Measurements from ENCODE around the gene GPR160.

Gene GPR160

DNA sequence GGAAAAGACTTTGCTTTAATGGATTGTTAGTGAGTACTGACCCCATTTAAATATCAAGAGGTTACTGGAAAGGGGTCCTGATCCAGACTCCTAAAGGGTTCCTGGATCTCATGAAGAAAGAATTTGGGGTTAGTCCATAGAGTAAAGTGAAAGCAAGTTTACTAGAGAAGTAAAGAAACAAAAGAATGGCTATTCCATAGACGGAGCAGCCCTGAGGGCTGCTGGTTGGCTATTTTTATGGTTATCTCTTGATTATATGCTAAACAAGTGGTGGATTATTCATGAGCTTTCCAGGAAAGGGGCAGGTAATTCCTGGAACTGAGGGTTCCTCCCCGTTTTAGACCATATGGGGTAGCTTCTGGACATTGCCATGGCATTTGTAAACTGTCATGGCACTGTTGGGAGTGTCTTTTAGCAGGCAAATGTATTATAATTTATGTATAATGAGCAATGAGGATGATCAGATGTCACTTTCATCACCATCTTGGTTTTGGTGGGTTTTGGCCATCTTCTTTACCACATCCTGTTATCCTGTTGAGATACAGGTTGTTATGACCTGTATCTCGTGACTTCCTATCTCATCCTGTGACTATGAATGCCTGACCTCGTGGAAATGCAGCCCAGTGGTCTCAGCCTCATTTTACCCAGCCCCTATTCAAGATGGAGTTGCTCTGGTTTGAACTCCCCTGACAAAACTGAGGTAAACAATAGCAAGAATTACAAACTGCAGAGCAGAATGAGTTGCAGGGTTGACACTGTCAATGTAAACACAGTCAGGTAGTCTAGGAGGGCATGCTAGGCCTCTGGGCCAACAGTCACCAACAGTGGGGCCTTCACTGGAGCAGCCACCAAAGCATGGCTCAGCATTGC is 10.3 kb upstream of the GPR160 start:
- no peak for DNase-seq (ENCODE audit: low read depth in 2 of 3, low spot score in 2 of 3)

- DNase-seq (ENCODE audit: low read depth in 2 of 3, low spot score in 2 of 3), result no peak
Measured at GRCh38 chr3:170033489-170033888, 4.3 kb upstream of the GPR160 start.

GRCh38 chr3:170038434-170039110 is 777 bp downstream of the GPR160 start:
- peak in 1 of 3 experiments; percentile 23 for DNase-seq (ENCODE audit: low read depth in 2 of 3, low spot score in 2 of 3)

GRCh38 chr3:170040418-170040817 is 2.6 kb downstream of the GPR160 start:
- no peak for DNase-seq (ENCODE audit: low read depth in 2 of 3, low spot score in 2 of 3)

DNA sequence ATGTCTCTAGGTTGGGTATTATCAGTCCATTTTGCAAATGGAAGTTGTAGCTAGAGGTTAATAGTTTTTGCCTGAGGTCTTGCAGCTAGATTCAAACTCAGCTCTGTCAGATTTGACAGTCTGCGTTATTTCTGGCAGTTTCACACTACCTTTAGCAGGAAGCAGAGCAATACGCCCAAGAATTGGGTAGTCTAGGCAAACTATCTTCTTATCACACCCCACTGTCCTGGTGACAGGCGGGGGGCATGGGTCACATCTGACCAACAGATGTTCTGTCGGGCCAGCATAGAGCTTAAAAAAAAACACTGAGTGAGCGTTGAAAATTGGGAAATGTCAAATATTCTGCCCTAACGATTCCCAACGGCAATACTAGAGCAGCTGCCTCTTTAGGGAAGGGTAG is 5.7 kb downstream of the GPR160 start:
- DNase-seq (ENCODE audit: low read depth in 2 of 3, low spot score in 2 of 3), result no peak

GRCh38 chr3:170044271-170044670 is 6.5 kb downstream of the GPR160 start:
- no peak for DNase-seq (ENCODE audit: low read depth in 2 of 3, low spot score in 2 of 3)

DNA sequence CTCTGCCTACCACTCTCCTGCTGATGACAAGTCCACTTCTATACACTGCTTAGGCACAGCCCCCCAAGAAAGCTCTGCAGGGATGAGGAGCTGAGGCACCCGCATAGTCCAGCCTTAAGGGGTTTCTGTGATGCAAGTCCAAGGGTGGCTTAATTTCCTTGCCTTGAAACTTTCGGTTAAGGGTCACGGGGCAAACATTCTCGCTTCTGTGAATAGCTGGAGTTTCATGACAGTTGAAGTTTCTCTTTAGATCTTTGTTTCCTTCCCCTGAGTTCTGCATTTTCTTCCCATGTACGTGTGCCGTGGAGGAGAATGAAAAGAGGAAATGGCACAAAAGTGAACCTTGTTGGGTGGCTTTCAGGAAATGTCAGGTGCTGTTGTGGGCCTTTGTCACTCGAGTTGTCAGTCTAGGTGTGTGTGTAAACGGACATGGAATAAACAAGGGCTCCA is 7.0 kb downstream of the GPR160 start:
- no peak for DNase-seq (ENCODE audit: low read depth in 2 of 3, low spot score in 2 of 3)

- no peak for DNase-seq (ENCODE audit: low read depth in 2 of 3, low spot score in 2 of 3)
Measured at GRCh38 chr3:170046269-170047132, 8.7 kb downstream of the GPR160 start.

DNA sequence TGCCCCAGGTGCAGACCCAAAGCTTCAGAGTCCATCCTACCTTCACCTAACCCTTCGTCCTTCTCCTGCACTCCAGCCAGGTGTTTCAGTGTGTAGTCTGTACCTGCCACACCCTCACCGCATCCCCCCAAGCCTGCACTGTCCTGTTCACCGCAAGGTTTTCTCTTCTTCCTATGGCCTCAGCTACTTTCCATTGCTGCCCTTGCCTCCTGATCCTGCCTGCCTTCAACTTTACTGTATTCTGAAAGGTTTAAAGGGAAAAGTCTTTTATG is 9.3 kb downstream of the GPR160 start:
- DNase-seq (ENCODE audit: low read depth in 2 of 3, low spot score in 2 of 3), result no peak

GRCh38 chr3:170049146-170050000 is 11.6 kb downstream of the GPR160 start:
- DNase-seq (ENCODE audit: low read depth in 2 of 3, low spot score in 2 of 3), result no peak

GRCh38 chr3:170050753-170051152 is 13.0 kb downstream of the GPR160 start:
- no peak for DNase-seq (ENCODE audit: low read depth in 2 of 3, low spot score in 2 of 3)

DNA sequence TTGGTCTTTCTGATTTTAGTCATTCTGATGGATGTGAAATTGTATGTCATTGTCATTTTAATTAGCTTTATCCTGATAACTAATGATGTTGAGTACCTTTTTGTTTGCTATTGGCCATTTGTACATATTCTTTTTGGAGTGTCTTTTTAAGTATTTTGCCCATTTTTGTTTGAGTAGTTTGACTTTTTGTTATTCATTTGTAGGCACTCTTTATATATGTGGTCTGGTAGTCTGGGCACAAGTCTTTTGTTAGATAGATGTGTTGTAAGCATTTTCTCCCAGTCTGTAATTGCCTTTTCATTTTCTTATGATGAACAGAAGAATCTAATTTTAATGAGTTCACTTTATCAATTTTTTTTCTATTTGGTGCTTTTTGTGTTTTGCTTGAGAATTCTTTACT is 14.6 kb downstream of the GPR160 start:
- no peak for DNase-seq (ENCODE audit: low read depth in 2 of 3, low spot score in 2 of 3)

GRCh38 chr3:170054204-170054603 is 16.4 kb downstream of the GPR160 start:
- no peak for DNase-seq (ENCODE audit: low read depth in 2 of 3, low spot score in 2 of 3)

DNA sequence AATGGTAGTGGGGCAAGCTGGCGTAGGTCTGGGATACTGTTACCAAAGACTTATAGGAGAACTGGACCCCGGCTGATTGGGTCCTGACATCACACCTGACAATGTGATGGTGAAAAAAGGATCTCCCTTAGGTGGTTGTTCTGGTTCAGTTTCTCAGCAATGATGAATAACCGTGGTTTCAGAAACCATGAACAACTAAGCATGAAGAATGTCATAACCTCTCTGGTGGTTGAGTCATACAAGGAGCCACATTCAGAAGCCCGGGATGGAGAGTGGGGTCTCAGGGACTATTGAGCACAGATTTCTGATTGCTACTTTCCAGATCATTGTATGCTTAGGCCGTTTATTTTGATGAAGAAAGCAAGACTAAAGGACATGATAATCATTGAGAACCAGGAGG is 17.4 kb downstream of the GPR160 start:
- no peak for DNase-seq (ENCODE audit: low read depth in 2 of 3, low spot score in 2 of 3)

GRCh38 chr3:170056710-170057454 is 19.1 kb downstream of the GPR160 start:
- no peak for DNase-seq (ENCODE audit: low read depth in 2 of 3, low spot score in 2 of 3)

DNA sequence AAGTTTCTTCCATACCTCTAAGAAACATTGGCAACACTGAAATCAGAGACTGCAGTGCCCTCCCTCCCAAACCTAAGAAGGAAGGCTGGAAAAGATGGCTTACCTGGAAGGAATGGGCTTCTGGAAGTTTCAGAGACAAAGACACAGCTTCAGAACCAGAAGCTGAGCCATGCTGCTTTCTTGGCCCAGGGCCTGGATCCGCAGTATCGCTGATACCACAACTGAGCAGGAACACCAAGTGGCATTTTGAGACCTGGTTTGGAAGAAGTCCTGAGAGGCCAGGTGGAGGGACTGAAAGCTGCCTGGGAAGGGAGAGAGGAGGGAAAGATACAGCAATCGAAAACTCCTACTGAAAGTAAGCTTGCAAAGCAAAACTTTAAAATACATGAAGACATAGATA is 19.8 kb downstream of the GPR160 start:
- DNase-seq (ENCODE audit: low read depth in 2 of 3, low spot score in 2 of 3), result no peak

DNA sequence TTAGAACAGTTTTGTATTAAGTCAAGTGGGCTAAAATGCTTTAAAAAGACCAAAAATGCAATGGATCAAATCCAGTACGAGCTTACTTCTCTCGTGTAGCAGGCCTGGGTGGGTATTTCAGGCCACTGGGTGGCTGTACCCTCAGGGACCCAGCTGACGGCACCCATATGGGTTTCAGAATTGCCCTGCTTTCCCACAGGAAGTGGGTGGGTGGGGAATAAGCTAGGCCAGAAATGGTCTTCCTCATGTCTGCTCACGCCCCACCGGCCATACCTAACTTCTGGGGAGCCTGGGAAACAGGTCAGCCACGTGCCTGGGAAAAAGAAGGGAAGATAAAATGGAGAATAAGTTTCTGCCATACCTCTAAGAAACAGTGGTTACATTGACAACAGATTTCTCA is 20.3 kb downstream of the GPR160 start:
- DNase-seq (ENCODE audit: low read depth in 2 of 3, low spot score in 2 of 3), result no peak

GRCh38 chr3:170059447-170059846 is 21.7 kb downstream of the GPR160 start:
- no peak for DNase-seq (ENCODE audit: low read depth in 2 of 3, low spot score in 2 of 3)

DNA sequence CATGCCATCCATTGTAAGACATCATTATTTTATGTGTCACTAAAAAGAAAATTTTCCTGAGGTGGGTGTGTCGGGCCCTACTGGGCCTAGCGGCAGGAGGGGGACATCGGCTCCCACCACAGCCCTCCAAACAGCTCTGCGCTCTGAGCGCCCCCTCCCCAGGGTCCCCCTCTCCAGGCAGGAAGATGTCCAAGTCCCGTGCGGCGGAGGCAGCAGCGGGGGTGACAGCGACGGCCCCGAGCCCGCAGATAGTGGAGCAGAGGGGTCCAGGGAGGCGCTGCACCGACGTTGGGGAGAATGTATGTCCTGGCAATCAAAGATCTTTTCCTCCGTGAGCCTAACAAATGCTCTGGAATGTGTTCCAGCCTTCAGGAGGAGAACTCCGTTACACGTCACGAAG is 24.3 kb downstream of the GPR160 start:
- DNase-seq (ENCODE audit: low read depth in 2 of 3, low spot score in 2 of 3), result no peak

GRCh38 chr3:170062769-170063168 is 25.0 kb downstream of the GPR160 start:
- DNase-seq (ENCODE audit: low read depth in 2 of 3, low spot score in 2 of 3), result no peak

Data from activated CD8-positive, alpha-beta memory T cell treated with anti-CD3 and anti-CD28 coated beads for 48 hours (primary cell).